Erythroblast (primary cell): ENCODE data around the gene ADAP1.

ENCODE experiments used
- GATA1 ChIP-seq: IDR thresholded peaks from 2 replicates; pipeline ENCODE4 v1.6.1; 2011; ENCODE audit warnings: low read depth, mild to moderate bottlenecking, control low read depth, low read length, moderate library complexity
- POLR2A ChIP-seq: IDR thresholded peaks from 2 replicates; pipeline ENCODE4 v1.6.1; 2011; ENCODE audit warnings: mild to moderate bottlenecking, low read length

GRCh38 chr7:880450-880849, 74.0 kb downstream of the ADAP1 start:
- TF ChIP-seq POLR2A (no peak), GATA1 (no peak)
